ENCODE measurements around the gene TAF1B.

TAF1B gene

GRCh38 chr2:9808334-9809063 is 34.8 kb upstream of the TAF1B start:
- DNase-seq, result no peak

DNA sequence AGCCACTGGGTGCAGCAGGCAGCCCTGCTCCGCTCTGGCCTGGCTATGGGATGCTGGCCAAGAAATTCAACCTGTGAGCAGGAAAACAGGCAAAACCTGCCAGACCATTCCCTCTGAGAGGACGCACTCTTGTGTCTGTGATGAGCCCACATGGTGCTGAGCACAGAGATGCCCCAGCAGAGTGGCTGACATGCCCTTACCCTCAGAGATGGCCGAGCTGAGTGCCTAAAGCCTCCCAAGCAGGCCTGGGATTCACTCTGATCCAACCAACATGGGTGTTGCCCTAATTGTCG is 34.3 kb upstream of the TAF1B start:
- DNase-seq, result no peak

- no peak for DNase-seq
Observed at GRCh38 chr2:9809448-9810088, 33.7 kb upstream of the TAF1B start.

- no peak for DNase-seq
Observed at GRCh38 chr2:9811216-9811615, 32.1 kb upstream of the TAF1B start.

- DNase-seq, result no peak
Observed at GRCh38 chr2:9811679-9812511, 31.4 kb upstream of the TAF1B start.

DNA sequence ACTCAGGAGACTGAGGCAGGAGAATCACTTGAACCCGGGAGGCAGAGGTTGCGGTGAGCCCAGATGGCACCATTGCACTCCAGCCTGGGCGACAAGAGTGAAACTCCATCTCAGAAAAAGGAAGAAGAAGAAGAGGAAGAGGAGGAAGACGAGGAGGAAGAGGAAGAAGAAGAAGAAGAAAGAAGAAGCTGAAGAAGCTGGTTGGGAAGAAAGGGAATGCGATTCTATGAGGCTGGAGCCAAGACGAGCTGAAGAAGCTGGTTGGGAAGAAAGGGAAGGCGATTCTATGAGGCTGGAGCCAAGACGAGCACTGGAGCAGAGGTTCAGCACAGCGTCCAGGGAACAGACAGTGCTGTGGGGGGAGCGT is 30.3 kb upstream of the TAF1B start:
- no peak for DNase-seq

- no peak for DNase-seq
Observed at GRCh38 chr2:9813312-9814128, 29.8 kb upstream of the TAF1B start.

- DNase-seq, result no peak
Observed at GRCh38 chr2:9814129-9814868, 29.0 kb upstream of the TAF1B start.

- no peak for DNase-seq
Observed at GRCh38 chr2:9815076-9815475, 28.2 kb upstream of the TAF1B start.

- DNase-seq, result no peak
Observed at GRCh38 chr2:9815844-9816279, 27.4 kb upstream of the TAF1B start.

- DNase-seq, result no peak
Observed at GRCh38 chr2:9818097-9818496, 25.2 kb upstream of the TAF1B start.

- DNase-seq, result no peak
Observed at GRCh38 chr2:9819551-9819950, 23.7 kb upstream of the TAF1B start.

DNA sequence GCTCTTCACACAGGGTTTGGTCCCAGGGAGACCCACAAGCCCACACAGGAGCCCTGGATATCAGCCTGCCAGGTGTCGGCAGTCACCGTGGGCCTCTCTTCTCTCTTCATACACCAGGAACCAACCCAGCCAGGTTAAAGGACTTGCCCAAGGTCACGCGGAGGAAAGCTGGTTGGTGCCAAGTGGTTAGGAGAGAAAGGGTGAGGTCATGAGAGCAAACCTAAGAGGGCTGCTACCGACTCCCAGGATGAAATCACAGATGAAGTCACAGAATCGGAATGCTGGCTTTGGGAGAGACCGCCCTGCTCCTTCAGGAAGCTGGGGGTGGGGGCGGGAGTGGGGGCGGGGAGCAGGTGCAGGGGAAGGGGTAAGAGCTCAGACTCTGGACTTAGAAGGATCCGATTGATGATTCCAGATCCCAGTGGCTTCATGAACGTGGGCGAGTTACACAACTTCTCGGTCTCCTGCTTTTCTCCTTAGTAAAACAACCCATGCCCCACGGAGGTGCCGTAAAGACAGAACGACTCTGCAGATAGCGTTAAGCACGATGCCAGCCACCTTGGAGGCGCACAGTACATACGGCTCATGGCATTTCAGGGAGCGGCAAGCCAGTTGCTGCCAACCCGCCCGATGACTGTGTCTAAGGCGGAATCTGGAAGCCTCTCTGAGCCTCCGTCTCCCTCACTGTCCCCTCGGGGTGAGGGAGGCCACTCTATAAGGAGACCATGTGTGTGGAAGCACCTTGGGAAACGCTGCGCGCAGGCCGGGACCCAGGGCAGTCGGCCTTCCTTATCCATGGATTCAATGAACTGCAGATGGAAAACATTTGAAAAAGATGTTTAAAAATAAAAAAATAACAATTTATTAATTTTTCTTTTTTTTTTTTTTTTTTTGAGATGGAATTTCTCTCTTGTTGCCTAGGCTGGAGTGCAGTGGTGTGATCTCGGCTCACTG is 23.0 kb upstream of the TAF1B start:
- no peak for DNase-seq

DNA sequence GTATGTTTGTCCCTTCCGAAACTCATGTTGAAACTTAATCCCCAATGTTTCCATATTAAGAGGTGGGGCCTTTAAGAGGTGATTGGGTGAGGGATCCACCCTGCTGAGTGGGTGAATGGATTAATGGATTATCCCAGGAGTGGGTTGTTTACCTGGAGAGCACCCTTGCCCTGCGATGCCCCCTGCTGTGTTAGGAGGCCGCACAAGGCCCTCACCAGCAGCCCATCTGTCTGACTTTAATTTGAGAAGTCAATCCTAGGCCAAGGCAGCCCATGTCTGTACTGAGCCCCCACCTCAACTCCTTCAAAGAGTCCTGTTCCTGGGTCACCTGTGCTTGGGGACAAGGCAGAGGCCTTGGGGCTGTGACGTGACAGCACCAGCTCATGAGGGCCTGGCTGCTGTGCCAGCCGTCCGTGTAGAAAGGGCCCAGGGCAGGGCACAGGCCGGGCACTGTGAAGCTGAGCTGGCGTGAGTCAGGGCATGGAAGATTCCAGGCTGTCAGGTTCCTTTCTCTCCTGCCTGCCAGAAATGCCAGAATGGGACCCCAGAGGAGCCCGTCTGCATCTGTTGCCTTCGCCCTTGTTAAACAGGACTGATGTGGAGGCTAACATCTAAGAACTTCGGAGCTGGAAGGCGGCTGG is 21.3 kb upstream of the TAF1B start:
- no peak for DNase-seq

- no peak for DNase-seq
Observed at GRCh38 chr2:9824441-9824840, 18.8 kb upstream of the TAF1B start.

DNA sequence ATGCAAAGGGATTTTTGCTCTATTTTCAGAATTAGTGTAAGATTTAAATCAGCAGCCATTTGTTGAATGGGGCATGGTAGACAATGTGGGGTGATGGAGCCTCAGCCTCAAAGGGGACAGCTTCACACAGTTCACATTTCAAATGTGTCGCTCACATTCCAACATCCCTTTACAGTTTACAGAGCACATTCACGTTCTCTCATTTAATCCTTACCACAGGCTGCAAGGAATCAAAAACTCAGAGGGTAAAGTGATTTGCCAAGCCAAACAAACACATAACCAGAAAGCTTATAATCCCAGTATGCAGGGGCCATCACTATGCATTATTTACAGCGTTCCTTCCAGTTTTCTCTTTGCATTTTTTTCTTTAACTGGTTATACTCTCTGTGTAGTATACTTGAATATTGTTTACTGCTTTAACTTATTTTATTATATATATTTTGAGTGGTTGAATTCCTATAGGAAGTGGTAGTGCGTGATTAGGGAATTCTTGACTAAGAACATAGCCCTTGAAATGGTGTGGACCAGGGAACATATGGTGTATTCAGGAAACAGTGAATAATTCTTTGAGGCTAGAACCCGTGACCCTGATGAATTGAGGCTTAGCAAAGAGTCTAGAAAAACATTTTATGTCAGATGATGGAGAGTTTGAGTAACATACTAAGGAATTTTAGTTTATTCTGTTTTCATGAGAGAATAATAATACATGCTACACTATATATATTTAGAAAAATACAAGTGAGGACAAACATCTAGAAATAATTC is 18.1 kb upstream of the TAF1B start:
- no peak for DNase-seq

- DNase-seq, result no peak
Observed at GRCh38 chr2:9826208-9826607, 17.1 kb upstream of the TAF1B start.

GRCh38 chr2:9830685-9831410 is 12.4 kb upstream of the TAF1B start:
- DNase-seq, result no peak

DNA sequence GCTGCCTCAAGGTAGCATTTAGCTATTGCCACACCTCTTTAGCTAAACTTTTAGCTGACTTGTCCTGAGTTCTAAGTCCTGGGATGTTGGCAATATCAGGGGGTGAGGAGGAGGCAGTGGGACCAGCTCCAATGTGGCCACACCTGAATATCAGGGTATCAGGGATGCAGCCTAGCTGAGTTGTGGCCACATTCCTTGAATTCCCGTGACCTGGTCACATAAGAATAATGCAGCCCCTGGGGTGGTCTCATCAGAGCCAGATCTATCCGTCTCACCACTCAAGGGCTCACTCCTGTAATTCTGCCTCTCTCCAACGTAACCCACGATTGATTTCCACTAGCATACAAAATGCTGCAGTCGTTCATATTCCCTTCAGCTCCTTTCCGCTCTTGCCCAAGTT is 11.6 kb upstream of the TAF1B start:
- DNase-seq, result no peak
